K562 (cell line): ENCODE data around the gene TMEM131L. TPM values are rescaled to one million over a fixed set of nuclear protein-coding genes. Genes with fewer than 3 reads are reported as not detected.

ENCODE experiments used
- ATAC-seq: fragments of 200-7000 bp; cut with Tn5 transposase; 3 replicates; pipeline ENCODE4 v1.9.1; 2020; ENCODE audit warnings: moderate library complexity
- BruUV-seq: library from RNA; stranded (reverse); fragments of 400-500 nt; replicated peaks from 2 replicates; lab custom pipeline; 2021; lab: Mats Ljungman, UMichigan
- CTCF ChIA-PET: fragments of 300-600 bp; formaldehyde crosslinking; extraction: SDS; loops from one replicate; lab custom pipeline; 2021; ENCODE audit warnings: low intra/inter-chr PET ratio; lab: Yijun Ruan, JAX
- POLR2A ChIA-PET: fragments of 300-600, 350-650 bp; sonication (Branson Sonifier 250); formaldehyde crosslinking; extraction: SDS; loops from one replicate; lab custom pipeline; 2021; ENCODE audit warnings: antibody characterized with exemption, inconsistent platforms; lab: Yijun Ruan, JAX
- DNase-seq, 4 experiments: peaks; one replicate each; pipeline versions ENCODE4 v3.0.0 to v3.0.0-alpha.2; 2011 to 2018; ENCODE audit warnings: low spot score in 3 of 4, mixed read lengths in 3 of 4; ENCODE audit errors: extremely low read depth in 1 of 4
- FAIRE-seq: peaks from 2 replicates; lab custom pipeline; 2011; peaks lifted over from hg19 to GRCh38; lab: Jason Lieb, UNC
- H2AFZ ChIP-seq: 2 replicates; pipeline ENCODE4 v1.6.0; 2011; ENCODE audit warnings: low read depth, low read length, control low read depth, inconsistent platforms
- H3K27ac ChIP-seq: fragments of 200-600 bp; 3 replicates; pipeline ENCODE4 v1.8.0; 2011; ENCODE audit warnings: low read depth, mild to moderate bottlenecking, control low read depth, inconsistent platforms, low read length, moderate library complexity, mixed read lengths; ENCODE audit errors: extremely low read depth
- H3K27me3 ChIP-seq, 2 experiments: fragments of 300-600 bp in 1 of 2; 2 replicates in 1 of 2; 3 replicates in 1 of 2; pipeline versions ENCODE4 v1.6.0 to v1.8.0; 2011; ENCODE audit warnings: inconsistent platforms in 2 of 2, low read length in 2 of 2, mild to moderate bottlenecking in 1 of 2, mixed read lengths in 1 of 2, moderate library complexity in 1 of 2; ENCODE audit not compliant: control insufficient read depth in 2 of 2, insufficient read depth in 2 of 2
- H3K36me3 ChIP-seq: fragments of 300-600 bp; 3 replicates; pipeline ENCODE4 v1.8.0; 2011; ENCODE audit warnings: mild to moderate bottlenecking, low read length, inconsistent platforms; ENCODE audit not compliant: control insufficient read depth, insufficient read depth
- H3K4me1 ChIP-seq, 2 experiments: fragments of 200-600 bp in 1 of 2; replicated peaks in 1 of 2; 2 replicates in 1 of 2; 3 replicates in 1 of 2; pipeline versions ENCODE4 v1.5.1 to v1.8.0; 2011; ENCODE audit warnings: inconsistent platforms in 2 of 2, low read length in 2 of 2, mild to moderate bottlenecking in 1 of 2, mixed read lengths in 1 of 2, moderate library complexity in 1 of 2; ENCODE audit not compliant: control insufficient read depth in 2 of 2, insufficient read depth in 2 of 2
- H3K4me2 ChIP-seq: 2 replicates; pipeline ENCODE4 v1.6.1; 2011; ENCODE audit warnings: low read length, control low read depth, inconsistent platforms, mixed read lengths; ENCODE audit not compliant: insufficient read depth
- H3K4me3 ChIP-seq: fragments of 200-600 bp; sonication (generic), shearing (Covaris generic); 2 replicates; pipeline ENCODE4 v1.5.1; 2016; ENCODE audit warnings: control low read depth, inconsistent platforms
- H3K79me2 ChIP-seq: fragments of 200-600 bp; 3 replicates; pipeline ENCODE4 v1.8.0; 2011; ENCODE audit warnings: low read length, inconsistent platforms; ENCODE audit not compliant: control insufficient read depth, insufficient read depth
- H3K9ac ChIP-seq, 2 experiments: 2 replicates each; pipeline versions ENCODE4 v1.6.0 to v1.6.1; 2011; ENCODE audit warnings: low read depth in 2 of 2, low read length in 2 of 2, control low read depth in 1 of 2, inconsistent platforms in 1 of 2, mild to moderate bottlenecking in 1 of 2, mixed read lengths in 1 of 2; ENCODE audit not compliant: insufficient read depth in 1 of 2
- H3K9me1 ChIP-seq: one replicate; pipeline ENCODE4 v1.6.0; 2011; ENCODE audit warnings: inconsistent platforms, mild to moderate bottlenecking, low read length, moderate library complexity; ENCODE audit not compliant: control insufficient read depth, insufficient read depth
- H3K9me3 ChIP-seq: replicated peaks from 2 replicates; pipeline ENCODE4 v1.5.1; 2011; ENCODE audit warnings: low read depth, low read length, inconsistent platforms; ENCODE audit not compliant: control insufficient read depth, insufficient read depth
- H4K20me1 ChIP-seq: replicated peaks from 2 replicates; pipeline ENCODE4 v1.6.1; 2011; ENCODE audit warnings: low read length, inconsistent platforms, mixed read lengths; ENCODE audit not compliant: control insufficient read depth, insufficient read depth
- BHLHE40 ChIP-seq: IDR thresholded peaks from 2 replicates; pipeline ENCODE4 v1.6.1; 2011; ENCODE audit warnings: low read length, improper control_type of control experiment
- CHD2 ChIP-seq: IDR thresholded peaks from 2 replicates; pipeline ENCODE4 v1.6.1; 2011; ENCODE audit warnings: low read depth, low read length
- ESRRB ChIP-seq: fragments of 250-450 bp; sonication (Bioruptor Pico); IDR thresholded peaks from 2 replicates; pipeline ENCODE4 v1.5.0; 2020; ENCODE audit warnings: mild to moderate bottlenecking, moderate library complexity, borderline replicate concordance
- FOXO4 ChIP-seq: fragments of 450-650 bp; formaldehyde crosslinking; IDR thresholded peaks from 2 replicates; pipeline ENCODE4 v1.4.0; 2020; ENCODE audit warnings: mild to moderate bottlenecking, moderate library complexity
- HMG20B ChIP-seq: fragments of 250-450 bp; sonication (Bioruptor Pico); IDR thresholded peaks from 2 replicates; pipeline ENCODE4 v1.5.0; 2021; ENCODE audit warnings: mild to moderate bottlenecking
- MNT ChIP-seq, 2 experiments: fragments of 450-650 bp; conservative IDR thresholded peaks; 2 replicates each; pipeline ENCODE4 v1.6.1; 2017; ENCODE audit warnings: mild to moderate bottlenecking in 2 of 2, moderate library complexity in 2 of 2
- NFRKB ChIP-seq: fragments of 450-650 bp; IDR thresholded peaks from 2 replicates; pipeline ENCODE4 v1.6.1; 2016; ENCODE audit warnings: low read depth
- POLR2AphosphoS2 ChIP-seq: IDR thresholded peaks from 2 replicates; pipeline ENCODE4 v1.6.1; 2012; ENCODE audit warnings: low read length, improper control_type of control experiment
- RBFOX2 ChIP-seq: fragments of 200-400 bp; formaldehyde crosslinking; IDR thresholded peaks from 2 replicates; pipeline ENCODE4 v1.6.1; 2017; ENCODE audit warnings: low read depth, mild to moderate bottlenecking, low read length, moderate library complexity
- SMARCE1 ChIP-seq: fragments of 450-650 bp; IDR thresholded peaks from 2 replicates; pipeline ENCODE4 v1.7.1; 2016; ENCODE audit warnings: mild to moderate bottlenecking
- SMC3 ChIP-seq: conservative IDR thresholded peaks from 2 replicates; pipeline ENCODE4 v1.6.1; 2011; ENCODE audit warnings: low read depth, low read length, improper control_type of control experiment; ENCODE audit not compliant: insufficient read depth
- TFE3 ChIP-seq: fragments of 450-650 bp; formaldehyde crosslinking; IDR thresholded peaks from 2 replicates; pipeline ENCODE4 v1.4.0; 2020; ENCODE audit warnings: mild to moderate bottlenecking, mixed read lengths
- ZNF253 ChIP-seq: fragments of 250-450 bp; sonication (Bioruptor Pico); conservative IDR thresholded peaks from 2 replicates; pipeline ENCODE4 v1.6.1; 2021; ENCODE audit warnings: mild to moderate bottlenecking
- ZNF324 ChIP-seq: fragments of 250-450 bp; sonication (Bioruptor Pico); IDR thresholded peaks from 2 replicates; pipeline ENCODE4 v1.4.0; 2020; ENCODE audit warnings: mild to moderate bottlenecking
- ZNF384 ChIP-seq: IDR thresholded peaks from 2 replicates; pipeline ENCODE4 v1.6.1; 2012; ENCODE audit warnings: low read depth, low read length, improper control_type of control experiment
- ZNF445 ChIP-seq: fragments of 250-450 bp; sonication (Bioruptor Pico); IDR thresholded peaks from 2 replicates; pipeline ENCODE4 v1.4.0; 2020; ENCODE audit warnings: low read depth, mild to moderate bottlenecking, moderate library complexity
- ZNF699 ChIP-seq: fragments of 250-450 bp; sonication (Bioruptor Pico); IDR thresholded peaks from 2 replicates; pipeline ENCODE4 v1.8.0; 2021; ENCODE audit warnings: mild to moderate bottlenecking, moderate library complexity; ENCODE audit not compliant: insufficient replicate concordance
- WGBS: fragments of 100-300 bp; shearing (Covaris generic); methylation state at CpG from one replicate; pipeline ENCODE4 v1.1.6; 2016; ENCODE audit warnings: low coverage, mixed read lengths; ENCODE audit not compliant: insufficient coverage; ENCODE audit errors: missing lambda C conversion rate; 5-methylcytosine and 5-hydroxymethylcytosine counted together
- in situ Hi-C: fragments of 300-500 bp; cut with MboI; formaldehyde crosslinking; loops from 4 replicates; pipeline ENCODE4 v1.15.0; 2018; ENCODE audit warnings: inconsistent platforms, mixed read lengths
- intact Hi-C: fragments of 100-400 bp; cut with micrococcal nuclease; formaldehyde crosslinking; loops from 2 replicates; pipeline ENCODE4 v1.14.2; 2022
- polyA plus RNA-seq, 8 experiments: library from polyadenylated mRNA; depleted of rRNA in 4 of 8; stranded (reverse) in 5 of 8; unstranded in 3 of 8; fragments of >200 nt; fragmentation: Nextera tagmentation in 2 of 8; fragmentation: Illumina TruSeq in 1 of 8; extraction: Ambion mirVana in 2 of 8; extraction: Trizol in 1 of 8; gene quantifications; 2 replicates each; pipeline versions ENCODE4 v1.2.1 to v1.2.3, GENCODE V29; 2011 to 2014; ENCODE audit warnings: inconsistent platforms in 1 of 8, missing spikeins in 1 of 8
- total RNA-seq, 7 experiments: library from RNA; depleted of rRNA in 6 of 7; stranded (reverse); fragments of >200 nt in 6 of 7; fragmentation: Illumina TruSeq in 2 of 7; extraction: Trizol in 2 of 7; gene quantifications; 2 replicates each; pipeline versions ENCODE4 v1.2.1 to v1.2.3, GENCODE V29; 2011 to 2021; ENCODE audit warnings: low replicate concordance in 1 of 7

Gene TMEM131L
- total and polyA plus RNA-seq, 9 of the 15 experiments (the other 6 are each of a cell fraction or from before 2014, with no cell fraction given) = 1.2 to 20.8 (median 12.9) TPM

GRCh38 chr4:153579872-153580271 lies 113.7 kb downstream of the TMEM131L start:
- no peak overlapping the region for H2AFZ ChIP-seq
- no peak overlapping the region for H3K4me2 ChIP-seq
- H3K4me3 ChIP-seq = no peak overlapping the region
- POLR2A ChIA-PET = no interaction called here
- H3K36me3 ChIP-seq = peaks cover 35% of the 10 kb centered on the region
- in situ Hi-C loops = loop anchor here (5.0 to 10.0 kb wide), 2 partner anchors 143 to 425 kb away; no protein-coding TSS in a partner anchor
- ATAC-seq = no peak
- no peak for FAIRE-seq
- H3K9ac ChIP-seq = no peak overlapping the region
- H3K9me3 ChIP-seq = no peaks in the 10 kb centered on the region
- H3K9me1 ChIP-seq = no peaks in the 10 kb centered on the region
- BruUV-seq = no TSS peak
- peaks cover 0 to 5% of the 10 kb centered on the region in 2 experiments; a peak in 1 of 5 replicates for H3K4me1 ChIP-seq
- no peaks in the 10 kb centered on the region for H3K27me3 ChIP-seq
- 59% methylated on average over 1 of the region's 1 CpG for WGBS
- intact Hi-C loops = loop anchor here (5.0 to 10.0 kb wide), 2 partner anchors 62 to 115 kb away; partner anchors contain the start of gene TMEM131L
- CTCF ChIA-PET = no interaction called here
- H3K27ac ChIP-seq = no peak overlapping the region
- no peaks in the 10 kb centered on the region for H3K79me2 ChIP-seq
- DNase-seq = no peak
- no peaks in the 10 kb centered on the region; the same call in 1 of the 2 replicates for H4K20me1 ChIP-seq
- TF ChIP-seq ZNF699 = no peak
- no peak for TF ChIP-seq ZNF445
- TF ChIP-seq CHD2 = no peak
- TF ChIP-seq TFE3 (CRISPR knock-in tag) = no peak
- TF ChIP-seq POLR2AphosphoS2 = no peak
- TF ChIP-seq NFRKB = no peak
- TF ChIP-seq ZNF324 = no peak
- no peak for TF ChIP-seq ZNF384
- TF ChIP-seq BHLHE40 = no peak
- TF ChIP-seq SMARCE1 = no peak
- TF ChIP-seq MNT (conservative IDR thresholded peaks at IDR 0.05) = no peak
- no peak for TF ChIP-seq HMG20B (CRISPR knock-in tag)
- no peak for TF ChIP-seq ESRRB (CRISPR knock-in tag)
- TF ChIP-seq RBFOX2 = no peak
- TF ChIP-seq SMC3 = no peak
- TF ChIP-seq FOXO4 (CRISPR knock-in tag) = no peak
- TF ChIP-seq ZNF253 (CRISPR knock-in tag) = no peak
